Measurements from ENCODE around the gene SERTAD2. TPM values are rescaled to one million over a fixed set of nuclear protein-coding genes. Genes with fewer than 3 reads are reported as not detected.

SERTAD2 gene
- total and polyA plus RNA-seq, 2 experiments from 2014 or later: 6.2 to 6.4 TPM

- Histone ChIP-seq H3K27me3 (ENCODE audit: insufficient read depth) (no peaks in the 10 kb centered on the region), H3K27ac (ENCODE audit: low read depth) (no peak overlapping the region), H3K9me2 (ENCODE audit: insufficient read depth) (no peaks in the 10 kb centered on the region; the same call in 1 of the 2 replicates), H3K4me2 (no peak overlapping the region), H2AFZ (no peak overlapping the region), H4K20me1 (replicated peaks; ENCODE audit: insufficient read depth) (no peaks in the 10 kb centered on the region), H3K79me2 (replicated peaks; ENCODE audit: insufficient read depth) (no peaks in the 10 kb centered on the region), H3F3A (replicated peaks; ENCODE audit: low read depth) (no peaks in the 10 kb centered on the region), H3K4me1 (ENCODE audit: insufficient read depth) (no peaks in the 10 kb centered on the region), H3K4me3 (no peak overlapping the region), H3K36me3 (ENCODE audit: insufficient read depth) (no peaks in the 10 kb centered on the region)
- Mint-ChIP-seq H3K27me3 (ENCODE audit: insufficient read depth, low read depth, poor library complexity) (no peaks in the 10 kb centered on the region), H3K36me3 (ENCODE audit: low read depth) (no peaks in the 10 kb centered on the region; the same call in 2 of the 3 replicates), H3K4me1 (peaks cover 12% of the 10 kb centered on the region), H3K27ac (no peak overlapping the region), H3K4me3 (no peak overlapping the region), H3K9me3 (no peaks in the 10 kb centered on the region)
- TF ChIP-seq ZNF462 (CRISPR knock-in tag; IDR thresholded peaks at IDR 0.05) (no peak), NANOG (IDR thresholded peaks at IDR 0.05; ENCODE audit: borderline replicate concordance) (no peak), REST (IDR thresholded peaks at IDR 0.05; ENCODE audit: unreplicated experiment) (no peak), ZNF331 (CRISPR knock-in tag; IDR thresholded peaks at IDR 0.05; ENCODE audit: low read depth) (no peak), CREB1 (CRISPR knock-in tag; IDR thresholded peaks at IDR 0.05; ENCODE audit: low read depth) (no peak), CTCF (conservative IDR thresholded peaks at IDR 0.05; ENCODE audit: low read depth in 2 of 2) (no peak), EZH2phosphoT487 (IDR thresholded peaks at IDR 0.05; ENCODE audit: unreplicated experiment) (no peak)
- TF ChIP-seq, protein P1, sequence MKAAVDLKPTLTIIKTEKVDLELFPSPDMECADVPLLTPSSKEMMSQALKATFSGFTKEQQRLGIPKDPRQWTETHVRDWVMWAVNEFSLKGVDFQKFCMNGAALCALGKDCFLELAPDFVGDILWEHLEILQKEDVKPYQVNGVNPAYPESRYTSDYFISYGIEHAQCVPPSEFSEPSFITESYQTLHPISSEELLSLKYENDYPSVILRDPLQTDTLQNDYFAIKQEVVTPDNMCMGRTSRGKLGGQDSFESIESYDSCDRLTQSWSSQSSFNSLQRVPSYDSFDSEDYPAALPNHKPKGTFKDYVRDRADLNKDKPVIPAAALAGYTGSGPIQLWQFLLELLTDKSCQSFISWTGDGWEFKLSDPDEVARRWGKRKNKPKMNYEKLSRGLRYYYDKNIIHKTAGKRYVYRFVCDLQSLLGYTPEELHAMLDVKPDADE (IDR thresholded peaks at IDR 0.05): no peak
- no peak for DNase-seq (ENCODE audit: low spot score)
- ATAC-seq: no peak
Observed at GRCh38 chr2:64696636-64697035, 42.9 kb upstream of the SERTAD2 start.

Data from GM23338 (cell line).